Measurements from ENCODE around the gene ANK2.

DNA sequence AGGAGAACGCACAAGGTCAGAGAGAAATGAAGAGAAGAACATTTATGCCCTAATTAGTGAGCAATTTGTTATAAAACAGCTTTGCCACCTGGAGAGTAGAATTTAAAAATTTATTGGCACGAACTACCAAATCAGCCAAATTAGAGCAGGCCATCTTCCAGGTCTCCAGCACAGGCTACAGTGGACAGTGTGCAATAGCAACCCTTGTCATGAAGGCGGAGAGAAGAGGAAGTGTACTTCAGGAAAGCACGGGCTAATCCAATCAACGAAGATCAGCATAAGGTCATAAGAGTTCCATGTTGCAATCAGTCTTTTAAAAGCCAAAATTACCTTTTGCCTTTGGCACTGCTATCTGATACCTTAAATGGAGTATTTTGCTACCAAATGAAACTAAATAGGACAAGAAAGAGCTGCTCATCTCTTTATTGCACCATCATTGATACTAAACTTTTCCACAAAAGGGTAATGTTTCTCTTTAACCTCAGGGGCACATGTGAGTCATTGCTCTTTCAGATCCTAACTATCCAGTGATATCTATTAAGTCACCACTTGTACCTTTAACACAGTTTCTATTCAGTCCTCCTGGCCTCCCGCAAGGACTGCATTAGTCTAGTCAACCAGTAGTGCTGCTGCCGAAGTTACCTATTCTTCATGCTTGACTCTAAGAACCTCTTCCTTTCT is 19.9 kb downstream of the ANK2 start:
- TF ChIP-seq, protein P1, sequence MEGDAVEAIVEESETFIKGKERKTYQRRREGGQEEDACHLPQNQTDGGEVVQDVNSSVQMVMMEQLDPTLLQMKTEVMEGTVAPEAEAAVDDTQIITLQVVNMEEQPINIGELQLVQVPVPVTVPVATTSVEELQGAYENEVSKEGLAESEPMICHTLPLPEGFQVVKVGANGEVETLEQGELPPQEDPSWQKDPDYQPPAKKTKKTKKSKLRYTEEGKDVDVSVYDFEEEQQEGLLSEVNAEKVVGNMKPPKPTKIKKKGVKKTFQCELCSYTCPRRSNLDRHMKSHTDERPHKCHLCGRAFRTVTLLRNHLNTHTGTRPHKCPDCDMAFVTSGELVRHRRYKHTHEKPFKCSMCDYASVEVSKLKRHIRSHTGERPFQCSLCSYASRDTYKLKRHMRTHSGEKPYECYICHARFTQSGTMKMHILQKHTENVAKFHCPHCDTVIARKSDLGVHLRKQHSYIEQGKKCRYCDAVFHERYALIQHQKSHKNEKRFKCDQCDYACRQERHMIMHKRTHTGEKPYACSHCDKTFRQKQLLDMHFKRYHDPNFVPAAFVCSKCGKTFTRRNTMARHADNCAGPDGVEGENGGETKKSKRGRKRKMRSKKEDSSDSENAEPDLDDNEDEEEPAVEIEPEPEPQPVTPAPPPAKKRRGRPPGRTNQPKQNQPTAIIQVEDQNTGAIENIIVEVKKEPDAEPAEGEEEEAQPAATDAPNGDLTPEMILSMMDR (optimal IDR thresholded peaks at IDR 0.05 in 1 of 3, IDR thresholded peaks at IDR 0.05 in 1 of 3, conservative IDR thresholded peaks at IDR 0.05 in 1 of 3; ENCODE audit: extremely low read depth in 1 of 3, insufficient read depth in 2 of 3, low read length in 3 of 3) = no peak
- no peak for TF ChIP-seq EZH2 (IDR thresholded peaks at IDR 0.05; ENCODE audit: low read length)
